H1 (cell line): ENCODE measurements around the gene CXCL14. TPM values are rescaled to one million over a fixed set of nuclear protein-coding genes. Genes with fewer than 3 reads are reported as not detected.

ENCODE experiments used
- ASH2L ChIP-seq: fragments of 200-600, 300-600 bp; sonication (generic); IDR thresholded peaks from one replicate; pipeline ENCODE4 v1.7.1; 2017; ENCODE audit warnings: low read length
- CHD2 ChIP-seq: IDR thresholded peaks from 2 replicates; pipeline ENCODE4 v1.6.1; 2012; ENCODE audit warnings: low read length, improper control_type of control experiment
- CREB1 ChIP-seq: IDR thresholded peaks from 2 replicates; pipeline ENCODE4 v1.6.1; 2012; ENCODE audit warnings: inconsistent platforms
- HDAC6 ChIP-seq: IDR thresholded peaks from one replicate; pipeline ENCODE4 v1.7.1; 2012; ENCODE audit warnings: low read depth, mild to moderate bottlenecking, inconsistent platforms, low read length, moderate library complexity
- MAFK ChIP-seq: IDR thresholded peaks from 2 replicates; pipeline ENCODE4 v1.6.1; 2012; ENCODE audit warnings: low read depth, mild to moderate bottlenecking, improper control_type of control experiment, low read length
- SP4 ChIP-seq: IDR thresholded peaks from 2 replicates; pipeline ENCODE4 v1.6.1; 2012; ENCODE audit warnings: low read length, inconsistent platforms
- SUZ12 ChIP-seq: fragments of 200-600 bp; sonication (generic); IDR thresholded peaks from 2 replicates; pipeline ENCODE4 v1.6.1; 2012; ENCODE audit warnings: mild to moderate bottlenecking, inconsistent platforms, low read length, moderate library complexity, mixed read lengths
- ZNF274 ChIP-seq: IDR thresholded peaks from 2 replicates; pipeline ENCODE4 v1.7.0; 2012; ENCODE audit warnings: low read length, borderline replicate concordance; ENCODE audit errors: extremely low read depth
- polyA plus RNA-seq, 7 experiments: library from polyadenylated mRNA; depleted of rRNA in 3 of 7; stranded (reverse) in 5 of 7; unstranded in 2 of 7; fragments of >200 nt in 5 of 7; fragments of 200-250 nt in 2 of 7; gene quantifications; 1 replicate in 5 of 7; 2 replicates in 1 of 7; 4 replicates in 1 of 7; pipeline versions ENCODE4 v1.2.1 to v1.2.3, GENCODE V29; 2011 to 2013; ENCODE audit warnings: missing spikeins in 2 of 7, mixed read lengths in 2 of 7
- total RNA-seq: library from RNA; stranded (reverse); fragmentation: NEBNext Ultra II Directional; extraction: Animal tissue kit (Norgen Biotek cat#: 25700); gene quantifications from 2 replicates; pipeline ENCODE4 v1.2.1, GENCODE V29; 2021
- TF ChIP-seq, protein P1 (sequence below): fragments of 300-600 bp; sonication (generic); IDR thresholded peaks from 2 replicates; pipeline ENCODE4 v1.7.1; 2012; ENCODE audit warnings: low read length, moderate library complexity, mild to moderate bottlenecking, inconsistent platforms; ENCODE audit not compliant: insufficient replicate concordance
- TF ChIP-seq, protein P2 (sequence below), 3 experiments: IDR thresholded peaks; 1 replicate in 2 of 3; 2 replicates in 1 of 3; pipeline versions ENCODE4 v1.5.1 to v1.6.1; 2011; ENCODE audit warnings: low read length in 3 of 3, mild to moderate bottlenecking in 3 of 3, inconsistent platforms in 2 of 3, low read depth in 1 of 3, moderate library complexity in 1 of 3; ENCODE audit not compliant: insufficient read depth in 1 of 3; ENCODE audit errors: control extremely low read depth in 1 of 3

CXCL14 gene
- total and polyA plus RNA-seq, 2 of the 8 experiments (the other 6 are each of a cell fraction or from before 2014, with no cell fraction given): 1.5 to 1.8 TPM

DNA sequence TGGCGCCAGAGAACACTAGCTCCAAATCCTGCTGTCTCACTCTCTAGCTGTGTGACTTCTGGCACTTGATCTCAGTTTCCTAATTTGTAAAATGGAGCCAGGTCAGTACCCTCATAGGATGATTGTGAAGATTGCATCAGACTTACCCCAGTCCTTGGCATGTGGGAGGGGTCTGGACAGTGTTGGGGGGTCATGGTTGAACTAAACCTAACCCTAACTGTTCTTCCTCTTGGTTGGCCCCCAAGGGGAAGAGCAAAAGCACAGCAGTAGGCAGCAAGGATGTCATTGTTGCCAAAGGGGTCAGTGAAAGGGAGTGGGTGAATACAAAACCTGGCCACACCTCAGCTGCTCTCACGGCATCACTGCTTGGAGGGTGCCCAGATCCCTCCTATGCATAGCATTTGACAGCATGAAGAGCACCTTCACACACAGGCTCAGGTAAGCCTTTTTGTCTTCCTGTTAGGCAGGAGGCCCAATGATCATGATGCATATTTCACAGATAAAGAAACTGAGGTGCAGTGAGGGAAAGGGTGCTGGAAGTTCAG is 15.7 kb upstream of the CXCL14 start (continued):
- TF ChIP-seq, protein P1, sequence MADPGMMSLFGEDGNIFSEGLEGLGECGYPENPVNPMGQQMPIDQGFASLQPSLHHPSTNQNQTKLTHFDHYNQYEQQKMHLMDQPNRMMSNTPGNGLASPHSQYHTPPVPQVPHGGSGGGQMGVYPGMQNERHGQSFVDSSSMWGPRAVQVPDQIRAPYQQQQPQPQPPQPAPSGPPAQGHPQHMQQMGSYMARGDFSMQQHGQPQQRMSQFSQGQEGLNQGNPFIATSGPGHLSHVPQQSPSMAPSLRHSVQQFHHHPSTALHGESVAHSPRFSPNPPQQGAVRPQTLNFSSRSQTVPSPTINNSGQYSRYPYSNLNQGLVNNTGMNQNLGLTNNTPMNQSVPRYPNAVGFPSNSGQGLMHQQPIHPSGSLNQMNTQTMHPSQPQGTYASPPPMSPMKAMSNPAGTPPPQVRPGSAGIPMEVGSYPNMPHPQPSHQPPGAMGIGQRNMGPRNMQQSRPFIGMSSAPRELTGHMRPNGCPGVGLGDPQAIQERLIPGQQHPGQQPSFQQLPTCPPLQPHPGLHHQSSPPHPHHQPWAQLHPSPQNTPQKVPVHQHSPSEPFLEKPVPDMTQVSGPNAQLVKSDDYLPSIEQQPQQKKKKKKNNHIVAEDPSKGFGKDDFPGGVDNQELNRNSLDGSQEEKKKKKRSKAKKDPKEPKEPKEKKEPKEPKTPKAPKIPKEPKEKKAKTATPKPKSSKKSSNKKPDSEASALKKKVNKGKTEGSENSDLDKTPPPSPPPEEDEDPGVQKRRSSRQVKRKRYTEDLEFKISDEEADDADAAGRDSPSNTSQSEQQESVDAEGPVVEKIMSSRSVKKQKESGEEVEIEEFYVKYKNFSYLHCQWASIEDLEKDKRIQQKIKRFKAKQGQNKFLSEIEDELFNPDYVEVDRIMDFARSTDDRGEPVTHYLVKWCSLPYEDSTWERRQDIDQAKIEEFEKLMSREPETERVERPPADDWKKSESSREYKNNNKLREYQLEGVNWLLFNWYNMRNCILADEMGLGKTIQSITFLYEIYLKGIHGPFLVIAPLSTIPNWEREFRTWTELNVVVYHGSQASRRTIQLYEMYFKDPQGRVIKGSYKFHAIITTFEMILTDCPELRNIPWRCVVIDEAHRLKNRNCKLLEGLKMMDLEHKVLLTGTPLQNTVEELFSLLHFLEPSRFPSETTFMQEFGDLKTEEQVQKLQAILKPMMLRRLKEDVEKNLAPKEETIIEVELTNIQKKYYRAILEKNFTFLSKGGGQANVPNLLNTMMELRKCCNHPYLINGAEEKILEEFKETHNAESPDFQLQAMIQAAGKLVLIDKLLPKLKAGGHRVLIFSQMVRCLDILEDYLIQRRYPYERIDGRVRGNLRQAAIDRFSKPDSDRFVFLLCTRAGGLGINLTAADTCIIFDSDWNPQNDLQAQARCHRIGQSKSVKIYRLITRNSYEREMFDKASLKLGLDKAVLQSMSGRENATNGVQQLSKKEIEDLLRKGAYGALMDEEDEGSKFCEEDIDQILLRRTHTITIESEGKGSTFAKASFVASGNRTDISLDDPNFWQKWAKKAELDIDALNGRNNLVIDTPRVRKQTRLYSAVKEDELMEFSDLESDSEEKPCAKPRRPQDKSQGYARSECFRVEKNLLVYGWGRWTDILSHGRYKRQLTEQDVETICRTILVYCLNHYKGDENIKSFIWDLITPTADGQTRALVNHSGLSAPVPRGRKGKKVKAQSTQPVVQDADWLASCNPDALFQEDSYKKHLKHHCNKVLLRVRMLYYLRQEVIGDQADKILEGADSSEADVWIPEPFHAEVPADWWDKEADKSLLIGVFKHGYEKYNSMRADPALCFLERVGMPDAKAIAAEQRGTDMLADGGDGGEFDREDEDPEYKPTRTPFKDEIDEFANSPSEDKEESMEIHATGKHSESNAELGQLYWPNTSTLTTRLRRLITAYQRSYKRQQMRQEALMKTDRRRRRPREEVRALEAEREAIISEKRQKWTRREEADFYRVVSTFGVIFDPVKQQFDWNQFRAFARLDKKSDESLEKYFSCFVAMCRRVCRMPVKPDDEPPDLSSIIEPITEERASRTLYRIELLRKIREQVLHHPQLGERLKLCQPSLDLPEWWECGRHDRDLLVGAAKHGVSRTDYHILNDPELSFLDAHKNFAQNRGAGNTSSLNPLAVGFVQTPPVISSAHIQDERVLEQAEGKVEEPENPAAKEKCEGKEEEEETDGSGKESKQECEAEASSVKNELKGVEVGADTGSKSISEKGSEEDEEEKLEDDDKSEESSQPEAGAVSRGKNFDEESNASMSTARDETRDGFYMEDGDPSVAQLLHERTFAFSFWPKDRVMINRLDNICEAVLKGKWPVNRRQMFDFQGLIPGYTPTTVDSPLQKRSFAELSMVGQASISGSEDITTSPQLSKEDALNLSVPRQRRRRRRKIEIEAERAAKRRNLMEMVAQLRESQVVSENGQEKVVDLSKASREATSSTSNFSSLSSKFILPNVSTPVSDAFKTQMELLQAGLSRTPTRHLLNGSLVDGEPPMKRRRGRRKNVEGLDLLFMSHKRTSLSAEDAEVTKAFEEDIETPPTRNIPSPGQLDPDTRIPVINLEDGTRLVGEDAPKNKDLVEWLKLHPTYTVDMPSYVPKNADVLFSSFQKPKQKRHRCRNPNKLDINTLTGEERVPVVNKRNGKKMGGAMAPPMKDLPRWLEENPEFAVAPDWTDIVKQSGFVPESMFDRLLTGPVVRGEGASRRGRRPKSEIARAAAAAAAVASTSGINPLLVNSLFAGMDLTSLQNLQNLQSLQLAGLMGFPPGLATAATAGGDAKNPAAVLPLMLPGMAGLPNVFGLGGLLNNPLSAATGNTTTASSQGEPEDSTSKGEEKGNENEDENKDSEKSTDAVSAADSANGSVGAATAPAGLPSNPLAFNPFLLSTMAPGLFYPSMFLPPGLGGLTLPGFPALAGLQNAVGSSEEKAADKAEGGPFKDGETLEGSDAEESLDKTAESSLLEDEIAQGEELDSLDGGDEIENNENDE: no peak
- no peak for TF ChIP-seq ASH2L
- no peak for TF ChIP-seq CREB1
- no peak for TF ChIP-seq SUZ12
- no peak for TF ChIP-seq CHD2
- no peak for TF ChIP-seq SP4
- TF ChIP-seq ZNF274: no peak
- no peak for TF ChIP-seq MAFK
- TF ChIP-seq, protein P2, sequence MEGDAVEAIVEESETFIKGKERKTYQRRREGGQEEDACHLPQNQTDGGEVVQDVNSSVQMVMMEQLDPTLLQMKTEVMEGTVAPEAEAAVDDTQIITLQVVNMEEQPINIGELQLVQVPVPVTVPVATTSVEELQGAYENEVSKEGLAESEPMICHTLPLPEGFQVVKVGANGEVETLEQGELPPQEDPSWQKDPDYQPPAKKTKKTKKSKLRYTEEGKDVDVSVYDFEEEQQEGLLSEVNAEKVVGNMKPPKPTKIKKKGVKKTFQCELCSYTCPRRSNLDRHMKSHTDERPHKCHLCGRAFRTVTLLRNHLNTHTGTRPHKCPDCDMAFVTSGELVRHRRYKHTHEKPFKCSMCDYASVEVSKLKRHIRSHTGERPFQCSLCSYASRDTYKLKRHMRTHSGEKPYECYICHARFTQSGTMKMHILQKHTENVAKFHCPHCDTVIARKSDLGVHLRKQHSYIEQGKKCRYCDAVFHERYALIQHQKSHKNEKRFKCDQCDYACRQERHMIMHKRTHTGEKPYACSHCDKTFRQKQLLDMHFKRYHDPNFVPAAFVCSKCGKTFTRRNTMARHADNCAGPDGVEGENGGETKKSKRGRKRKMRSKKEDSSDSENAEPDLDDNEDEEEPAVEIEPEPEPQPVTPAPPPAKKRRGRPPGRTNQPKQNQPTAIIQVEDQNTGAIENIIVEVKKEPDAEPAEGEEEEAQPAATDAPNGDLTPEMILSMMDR (IDR thresholded peaks at IDR 0.05; ENCODE audit: control extremely low read depth in 1 of 3, insufficient read depth in 1 of 3, low read depth in 1 of 3, low read length in 3 of 3): no peak
- TF ChIP-seq HDAC6: no peak
